GM21526 (cell line): Measurements from ENCODE around the gene SDK1.
"Not testable (repeated sequence)": the region's sequence is repeated elsewhere in the genome, so short reads cannot be mapped to it uniquely, and the experiment has no call there.

ENCODE experiments used
- ATAC-seq: cut with Tn5 transposase; IDR thresholded peaks from one replicate; pipeline ENCODE4 v1.9.1; 2021; ENCODE audit warnings: moderate library complexity; ENCODE audit not compliant: unreplicated experiment, low FRiP score

The SDK1 gene

DNA sequence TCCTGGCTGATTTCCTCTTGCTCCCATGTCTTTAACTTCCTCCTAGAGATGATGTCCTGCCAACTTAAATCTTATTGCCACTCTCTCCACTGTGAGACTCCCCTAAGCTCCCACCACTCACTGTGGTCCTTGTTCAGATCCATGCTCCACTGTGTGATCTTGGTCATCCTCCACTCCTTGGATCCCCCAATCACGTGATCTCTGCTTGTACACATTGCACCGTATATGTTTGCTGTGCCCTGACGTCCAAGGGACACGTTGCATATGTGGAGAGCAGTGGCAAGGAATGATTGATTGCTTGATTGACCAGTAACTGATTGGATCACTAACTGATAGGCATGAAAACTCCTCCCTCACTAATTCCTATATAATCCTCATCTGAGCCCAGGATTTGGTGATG lies 395.1 kb downstream of the SDK1 start:
- ATAC-seq: no peak

DNA sequence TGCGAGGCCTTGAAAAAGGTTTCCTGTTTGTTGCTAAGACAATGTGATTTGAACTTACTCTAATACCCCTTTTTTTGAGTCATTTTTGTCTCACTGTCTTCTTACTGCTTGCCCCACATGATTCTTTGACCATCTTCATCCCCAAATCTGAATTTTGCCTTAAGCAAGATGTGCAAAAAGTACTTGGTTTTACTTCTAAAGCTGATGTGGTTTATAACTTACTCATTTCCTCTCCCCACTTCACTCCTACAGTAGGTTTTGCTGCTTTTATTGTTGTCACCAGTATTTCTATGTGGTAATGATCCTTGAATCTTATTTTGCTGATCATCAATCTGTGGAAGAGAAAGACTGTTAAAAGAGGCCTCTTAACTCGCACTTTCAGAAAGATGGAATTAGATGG lies 396.4 kb downstream of the SDK1 start:
- no peak for ATAC-seq

DNA sequence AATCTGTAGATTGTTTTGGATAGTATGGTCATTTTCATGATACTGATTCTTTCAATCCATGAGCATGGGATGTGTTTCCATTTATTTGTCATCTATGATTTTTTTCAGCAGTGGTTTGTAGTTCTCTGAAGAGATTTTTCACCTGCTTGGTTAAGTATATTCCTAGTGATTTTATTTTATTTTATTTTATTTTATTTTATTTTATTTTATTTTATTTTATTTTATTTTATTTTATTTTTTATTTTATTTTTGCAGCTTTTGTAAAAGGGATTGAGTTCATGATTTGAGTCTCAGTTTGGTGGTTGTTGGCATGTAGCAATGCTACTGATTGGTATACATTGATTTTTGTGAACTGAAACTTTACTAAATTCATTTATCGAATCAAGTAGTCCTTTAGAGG lies 404.2 kb downstream of the SDK1 start:
- ATAC-seq: no peak

DNA sequence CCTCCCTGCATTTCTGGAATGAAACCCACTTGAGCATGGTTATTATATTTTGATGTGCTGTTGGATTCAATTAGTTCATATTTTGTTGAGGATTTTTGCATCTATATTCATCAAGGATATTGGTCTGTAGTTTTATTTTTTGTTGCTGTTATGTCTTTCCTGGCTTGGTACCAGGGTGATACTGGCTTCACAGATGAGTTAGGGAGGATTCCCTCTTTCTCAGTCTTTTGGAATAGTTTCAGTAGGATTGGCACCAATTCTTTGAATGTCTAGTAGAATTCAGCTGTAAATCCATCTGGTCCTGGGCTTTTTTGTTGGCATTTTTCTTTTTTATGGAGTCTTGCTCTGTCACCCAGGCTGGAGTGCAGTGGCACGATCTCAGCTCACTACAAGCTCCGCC lies 405.0 kb downstream of the SDK1 start:
- not testable (repeated sequence) for ATAC-seq

DNA sequence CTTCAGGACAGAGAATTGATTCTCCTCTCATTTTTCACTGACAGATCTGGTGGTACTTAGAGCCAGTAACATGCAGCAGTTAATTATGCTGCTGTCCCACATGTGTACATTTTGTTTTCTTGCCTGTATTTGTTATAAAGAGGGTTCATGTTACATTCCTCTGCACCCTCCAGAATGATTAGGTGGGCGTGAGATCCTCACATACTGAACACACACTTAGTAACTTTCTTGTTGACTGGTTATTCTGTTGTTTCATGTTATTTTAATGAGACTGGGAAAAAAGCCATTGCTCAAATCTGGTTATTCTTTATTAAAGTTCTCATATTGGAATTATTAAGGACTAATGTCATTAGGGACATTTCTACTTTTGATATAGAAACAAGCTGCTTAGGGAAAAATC lies 409.1 kb downstream of the SDK1 start:
- no peak for ATAC-seq

DNA sequence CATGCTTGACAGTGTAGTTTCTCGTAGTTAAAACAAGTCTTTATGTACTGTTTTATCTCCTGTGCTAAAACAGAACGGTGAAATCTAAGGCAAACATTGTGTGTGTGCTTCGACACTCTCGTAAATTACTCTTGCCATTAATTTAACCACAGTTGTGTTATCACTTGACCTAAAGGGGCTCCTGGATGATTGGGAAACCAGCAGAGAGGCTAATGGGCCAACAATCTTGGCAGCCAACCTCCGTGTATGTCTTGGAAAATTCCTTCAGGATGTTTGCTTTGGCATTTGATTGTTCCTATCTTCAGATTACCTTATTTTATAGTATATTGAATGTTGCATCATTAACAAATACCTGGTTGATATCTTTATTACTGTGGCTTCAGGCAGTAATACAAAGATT lies 409.5 kb downstream of the SDK1 start:
- no peak for ATAC-seq

DNA sequence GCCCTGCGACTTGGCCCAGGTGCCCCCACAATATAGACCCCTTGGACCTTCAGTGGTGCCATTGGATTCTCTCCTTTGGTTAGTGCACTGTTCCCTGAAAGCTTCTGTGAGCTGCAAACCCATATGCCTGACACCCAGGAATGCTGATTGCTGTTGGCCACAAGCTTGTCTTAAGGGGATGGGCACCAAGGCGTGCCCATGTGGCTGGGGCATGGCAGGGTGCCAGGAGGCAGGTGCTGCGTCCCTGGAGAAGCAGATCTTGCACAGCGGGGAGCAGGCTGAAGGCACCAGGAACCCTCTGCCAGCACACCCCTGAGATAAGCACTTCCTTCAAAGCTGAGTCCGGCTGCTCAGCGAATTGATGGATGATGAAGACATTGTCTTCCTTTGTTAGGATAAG lies 411.8 kb downstream of the SDK1 start:
- no peak for ATAC-seq

DNA sequence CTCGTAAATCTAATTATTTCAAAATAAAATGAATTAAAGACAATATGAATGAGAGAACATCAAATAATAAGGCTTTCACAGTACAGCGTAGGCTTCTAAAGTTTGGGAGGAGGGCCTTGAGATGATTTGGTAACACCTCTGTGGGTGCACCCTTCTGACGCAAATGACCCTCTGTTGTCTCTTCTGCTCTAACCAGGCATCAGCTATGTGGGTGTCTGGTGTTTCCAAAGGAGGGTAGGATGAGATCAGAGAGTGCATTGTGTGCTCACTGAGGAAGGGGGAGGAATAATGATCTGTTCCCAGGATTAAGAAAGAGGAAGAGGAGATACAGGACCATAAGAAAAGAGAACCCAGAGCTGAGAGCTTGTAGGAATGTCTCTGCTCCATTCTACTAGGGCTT lies 420.4 kb downstream of the SDK1 start:
- ATAC-seq: no peak

DNA sequence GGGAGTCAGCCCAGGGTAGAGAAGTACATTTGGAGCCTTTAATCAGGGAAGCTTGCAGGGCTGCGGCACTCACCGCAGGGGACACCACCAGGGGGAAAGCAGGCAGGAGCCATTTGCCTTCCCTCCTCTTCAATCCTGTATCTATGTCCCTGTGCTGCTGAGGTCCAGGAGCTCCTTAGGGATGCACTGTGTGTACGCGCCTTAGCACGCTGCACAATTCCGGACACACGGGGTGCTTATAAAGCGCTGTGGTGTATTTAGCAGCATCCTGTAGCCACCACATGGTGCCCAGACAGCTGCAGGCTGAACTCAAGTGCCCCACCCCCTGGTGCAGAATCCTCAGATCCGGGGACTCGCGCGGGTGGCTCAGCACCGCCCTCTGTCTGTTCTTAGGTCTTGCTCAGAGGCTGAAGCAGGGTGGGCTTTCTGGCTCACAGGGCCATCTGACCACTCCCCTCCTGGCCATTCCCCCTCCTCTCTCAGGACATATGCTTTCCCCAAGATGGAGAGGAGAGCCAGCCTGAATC lies 421.4 kb downstream of the SDK1 start:
- no peak for ATAC-seq

DNA sequence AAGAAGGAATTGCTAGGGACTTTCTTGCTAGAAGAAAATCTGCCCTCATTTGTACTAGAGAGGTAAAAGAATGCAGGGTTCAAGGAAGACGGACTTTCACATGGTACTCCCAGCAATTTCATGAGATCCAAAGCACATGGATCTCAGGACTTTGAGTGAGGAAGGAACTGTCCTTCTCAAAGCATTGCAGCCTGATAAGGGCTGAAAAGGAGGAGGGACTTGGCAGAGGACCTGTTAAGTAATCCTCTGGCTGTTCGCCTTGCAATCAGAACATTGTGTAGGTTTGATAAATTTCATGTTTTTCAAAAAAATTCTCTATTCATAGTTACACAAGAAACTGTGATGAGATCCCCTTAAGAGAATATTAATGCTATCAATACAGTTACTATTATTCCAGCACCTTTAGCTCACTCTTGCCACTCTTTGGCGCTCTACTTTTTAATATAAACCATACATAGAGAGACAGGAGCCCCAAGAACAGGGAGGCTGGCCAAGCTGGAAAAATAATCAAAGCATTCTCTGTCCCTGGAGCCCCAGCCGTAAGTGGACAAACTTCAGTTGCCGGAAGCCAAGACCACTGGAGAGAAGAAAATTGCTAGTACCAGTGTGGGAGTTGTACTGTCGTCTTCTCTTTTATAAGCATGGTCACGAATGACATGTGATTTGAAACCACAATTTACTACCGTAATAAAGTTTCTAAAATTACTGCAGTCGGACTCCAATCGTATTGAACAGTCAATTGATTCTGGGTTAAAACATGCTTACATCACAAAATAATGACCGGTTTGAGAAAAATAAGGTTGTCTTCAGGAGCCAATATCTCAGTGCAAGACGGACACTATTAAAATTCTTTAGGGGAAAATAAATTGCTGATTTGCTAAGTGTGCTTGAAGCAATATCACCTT lies 424.4 kb downstream of the SDK1 start:
- no peak for ATAC-seq

DNA sequence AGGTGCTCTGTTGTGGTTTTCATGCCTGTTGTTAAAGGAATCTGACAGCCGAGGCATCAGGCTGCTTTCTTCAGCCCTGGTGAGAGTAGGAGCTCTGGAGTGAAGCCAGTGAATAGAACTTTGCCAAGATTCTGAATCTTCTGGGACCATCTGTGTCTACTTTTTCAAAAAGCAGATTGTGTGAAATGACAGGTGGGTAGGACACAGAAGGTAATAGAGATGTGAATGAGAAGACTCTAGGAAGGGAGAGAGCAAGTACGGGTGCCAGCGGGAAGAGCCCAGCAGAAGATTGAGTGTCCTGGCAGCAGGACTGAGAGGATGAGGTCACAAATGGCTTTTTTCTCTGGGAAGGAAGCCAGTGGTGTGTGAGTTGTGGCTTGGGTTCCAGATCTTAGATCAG lies 429.2 kb downstream of the SDK1 start:
- no peak for ATAC-seq

DNA sequence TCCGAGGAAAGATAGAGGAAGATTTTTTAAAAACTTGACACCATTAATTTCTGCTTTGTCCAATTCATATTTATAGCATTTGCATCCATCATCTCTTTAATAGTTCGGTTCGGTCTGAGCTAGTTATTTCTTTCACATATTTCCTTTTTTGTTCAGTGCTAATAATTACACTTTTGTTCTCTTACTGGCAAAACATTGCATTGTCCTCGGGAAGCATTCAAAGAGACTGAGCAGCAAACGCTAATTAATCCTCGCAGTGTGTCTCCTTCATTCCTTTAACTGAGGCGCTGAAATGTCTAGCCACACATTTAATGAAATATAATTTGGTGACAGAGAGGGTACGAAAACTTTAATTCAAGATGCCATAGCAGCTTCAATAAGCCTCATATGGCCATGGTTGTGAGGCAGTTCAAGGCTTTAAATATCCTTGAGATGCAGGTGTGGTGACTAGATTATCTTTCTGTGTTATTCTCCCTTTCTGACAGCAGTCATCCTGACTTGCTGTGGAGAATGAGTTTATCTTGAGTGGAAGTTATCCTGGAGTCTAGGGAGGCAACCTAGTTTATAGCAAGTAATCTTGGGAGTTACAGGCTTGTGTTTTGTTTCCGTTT lies 431.4 kb downstream of the SDK1 start:
- no peak for ATAC-seq

DNA sequence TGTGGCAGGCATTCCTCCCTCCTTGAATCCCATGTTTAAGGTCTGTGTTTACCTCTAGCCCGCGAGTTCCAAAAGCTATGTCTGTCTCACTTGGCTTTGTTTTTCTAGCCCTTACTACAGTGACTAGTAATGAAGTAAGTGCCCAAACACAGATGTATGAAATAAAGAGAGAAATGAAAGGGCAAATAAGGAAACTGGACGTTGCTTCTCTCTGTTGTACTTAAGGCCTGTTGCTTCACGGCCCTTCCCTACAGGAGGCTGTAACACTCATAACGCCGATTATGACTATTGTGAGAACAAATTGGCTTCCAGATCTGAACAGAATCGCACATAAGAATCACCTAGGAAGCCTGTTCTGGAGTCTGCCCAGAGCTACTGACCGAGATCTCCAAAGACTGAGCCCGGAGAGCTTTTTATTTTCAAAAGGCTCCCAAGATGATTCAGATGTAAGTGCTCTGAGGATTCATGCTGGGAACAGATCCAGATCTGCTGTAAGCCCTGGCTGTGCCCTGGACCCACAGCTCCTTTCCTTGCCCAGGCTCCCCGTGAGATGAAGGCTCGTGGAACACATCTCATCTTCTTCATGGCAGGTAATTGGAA lies 432.6 kb downstream of the SDK1 start:
- no peak for ATAC-seq

DNA sequence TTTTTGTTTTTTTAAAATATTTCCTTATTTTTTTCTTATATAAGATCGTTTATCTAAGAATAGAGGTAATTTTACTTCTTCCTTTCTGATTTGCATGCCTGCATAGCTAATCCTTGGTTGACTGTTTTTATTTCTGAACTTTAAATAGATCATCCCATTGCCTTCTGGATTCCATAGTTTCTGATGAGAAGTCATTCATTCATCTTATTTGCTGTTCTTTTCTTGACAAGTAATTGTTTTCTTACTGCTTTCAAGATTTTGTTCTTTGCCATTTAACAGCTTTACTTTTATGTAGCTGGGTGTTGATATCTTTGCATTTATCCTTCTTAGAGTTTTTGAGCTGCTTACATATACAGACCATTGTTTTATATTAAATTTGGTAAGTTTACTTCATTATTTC lies 437.9 kb downstream of the SDK1 start:
- no peak for ATAC-seq

DNA sequence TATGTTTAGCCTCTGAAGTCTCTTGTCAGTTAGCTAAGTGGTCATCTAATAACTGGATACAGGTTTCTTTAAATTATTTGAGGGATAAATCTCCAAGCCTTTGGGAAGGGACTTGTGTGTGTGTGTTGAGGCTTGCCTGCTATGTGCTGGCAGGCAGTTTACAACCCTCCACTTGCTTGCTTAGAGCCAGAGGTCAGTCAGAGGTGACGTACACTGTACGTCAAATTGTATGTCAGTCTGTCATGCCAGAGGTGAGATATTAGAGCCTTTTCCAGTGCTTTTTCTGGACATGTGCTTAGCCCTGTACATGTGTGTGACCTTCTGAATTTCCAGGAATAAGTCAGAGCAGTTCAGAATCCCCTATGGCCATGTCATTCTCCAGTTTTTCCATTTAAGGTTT lies 438.9 kb downstream of the SDK1 start:
- no peak for ATAC-seq

DNA sequence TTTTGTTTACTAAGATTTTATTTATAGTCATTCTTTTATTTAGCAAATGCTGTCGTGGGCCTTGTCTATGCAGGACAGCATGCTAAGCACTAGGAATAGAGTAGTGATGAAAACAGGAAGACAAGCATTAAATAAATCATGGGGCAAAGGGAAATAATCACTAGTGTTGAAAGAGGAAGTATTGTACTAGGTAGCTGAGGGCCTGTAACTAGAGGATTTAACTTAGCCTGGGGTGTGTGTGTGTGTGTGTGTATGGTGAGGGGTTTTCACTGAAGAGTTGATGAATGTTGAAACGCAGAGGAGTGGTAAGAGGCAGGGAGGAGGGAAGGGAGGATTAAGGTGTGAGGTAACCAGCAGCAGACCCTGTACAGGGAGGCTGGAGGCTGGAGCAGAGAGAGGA lies 446.4 kb downstream of the SDK1 start:
- no peak for ATAC-seq

DNA sequence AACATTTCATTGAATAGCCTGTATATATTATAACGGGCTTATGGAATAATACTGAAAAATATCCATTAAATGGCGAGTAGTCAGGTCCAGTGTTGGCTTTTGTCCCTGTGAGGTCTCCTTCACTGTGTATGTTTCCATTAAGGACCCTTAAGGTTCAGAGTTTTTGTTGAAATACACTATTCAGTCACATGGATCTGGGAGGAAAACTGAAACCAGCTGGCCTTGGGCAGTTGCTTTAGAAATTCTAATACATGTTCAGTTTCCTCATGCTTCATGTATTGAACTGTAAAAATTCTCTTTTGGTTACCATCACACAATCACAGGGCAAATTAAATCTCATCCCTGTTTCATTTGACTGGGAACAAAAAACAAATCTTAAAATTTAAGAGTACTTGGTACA lies 447.3 kb downstream of the SDK1 start:
- no peak for ATAC-seq

DNA sequence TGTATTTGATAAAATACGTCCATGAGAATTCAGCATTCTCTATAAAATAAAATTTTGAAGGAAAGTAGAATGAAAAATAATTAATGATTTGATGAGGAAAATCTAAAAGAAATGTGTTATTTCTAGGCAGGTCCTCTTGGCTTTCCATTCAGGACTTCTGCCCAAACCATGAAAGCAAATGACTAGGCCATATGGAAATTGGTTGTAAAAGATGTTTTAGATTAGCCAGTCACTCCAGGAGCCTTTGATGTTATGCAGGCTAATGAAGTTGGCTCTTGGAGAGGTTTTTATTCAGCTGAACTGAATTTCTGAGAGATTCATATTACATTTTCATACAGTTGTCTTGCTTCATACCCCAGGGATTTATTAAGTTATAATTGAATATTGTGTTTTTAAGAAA lies 452.8 kb downstream of the SDK1 start:
- ATAC-seq: no peak

DNA sequence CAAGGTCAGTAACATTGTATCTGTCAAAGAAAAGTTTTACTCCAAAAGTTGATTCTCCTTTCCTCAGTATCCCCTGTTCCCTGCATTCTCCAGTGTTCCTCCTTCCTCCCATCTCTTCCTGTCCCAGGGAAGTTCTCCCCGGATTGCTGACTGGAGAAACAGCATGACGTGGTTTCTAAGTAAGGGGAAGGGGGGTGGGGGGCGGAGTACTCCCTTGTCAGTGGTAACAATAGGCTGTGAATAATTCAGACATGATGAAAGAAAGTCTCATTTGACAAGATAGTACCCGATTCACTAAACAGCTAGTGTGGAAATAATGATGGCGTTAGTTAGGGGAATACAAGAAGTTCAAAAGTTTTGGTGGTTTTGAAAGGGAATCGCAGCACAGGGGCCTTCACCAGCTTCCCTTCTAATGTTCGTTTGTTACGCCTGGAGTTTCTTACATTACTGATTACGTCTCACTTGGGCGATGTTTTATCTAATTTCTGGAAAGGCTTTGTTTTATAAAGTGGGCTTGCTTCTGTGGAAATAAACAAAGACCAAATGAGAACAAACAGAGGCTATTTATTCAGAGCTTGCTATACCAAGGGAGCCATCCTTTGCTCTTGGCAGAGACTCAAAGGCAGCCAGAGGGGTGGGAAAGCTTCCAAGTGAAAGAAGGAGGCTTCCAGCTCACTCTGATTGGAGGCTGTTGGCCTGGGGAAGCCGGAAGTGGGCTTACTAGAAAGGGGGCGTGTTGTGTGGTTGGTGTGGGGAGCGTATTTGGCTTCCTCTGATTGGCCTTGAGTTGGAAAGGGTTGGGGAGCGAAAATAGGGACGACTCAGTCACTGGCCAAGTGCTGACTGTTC lies 453.7 kb downstream of the SDK1 start:
- ATAC-seq: no peak

DNA sequence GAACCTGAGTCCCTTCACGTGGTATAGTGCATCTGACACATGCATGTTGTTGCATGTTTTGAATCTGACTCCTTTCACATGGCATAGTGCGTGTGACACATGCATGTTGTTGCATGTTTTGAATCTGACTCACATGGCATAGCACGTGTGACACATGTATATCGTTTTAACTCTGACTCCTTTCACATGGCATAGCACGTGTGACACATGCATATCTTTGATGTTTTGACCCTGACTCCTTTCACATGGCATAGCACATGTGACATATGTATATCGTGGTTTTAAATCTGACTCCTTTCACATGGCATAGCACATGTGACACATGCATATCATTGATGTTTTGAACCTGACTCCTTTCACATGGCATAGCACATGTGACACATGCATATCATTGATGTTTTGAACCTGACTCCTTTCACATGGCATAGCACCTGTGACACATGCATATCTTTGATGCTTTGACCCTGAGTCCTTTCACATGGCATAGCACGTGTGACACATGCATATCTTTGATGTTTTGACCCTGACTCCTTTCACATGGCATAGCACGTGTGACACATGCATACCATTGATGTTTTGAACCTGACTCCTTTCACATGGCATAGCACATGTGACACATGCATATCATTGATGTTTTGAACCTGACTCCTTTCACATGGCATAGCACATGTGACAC lies 454.9 kb downstream of the SDK1 start:
- not testable (repeated sequence) for ATAC-seq
